NCI-H226 (cell line): ENCODE measurements around the gene UBE2G1.
A peak's percentile ranks its signal among the peaks of the same experiment; 100 is the strongest.

Source experiments
- DNase-seq: peaks from one replicate; pipeline ENCODE4 v3.0.0-alpha.2; 2015

UBE2G1 gene

DNA sequence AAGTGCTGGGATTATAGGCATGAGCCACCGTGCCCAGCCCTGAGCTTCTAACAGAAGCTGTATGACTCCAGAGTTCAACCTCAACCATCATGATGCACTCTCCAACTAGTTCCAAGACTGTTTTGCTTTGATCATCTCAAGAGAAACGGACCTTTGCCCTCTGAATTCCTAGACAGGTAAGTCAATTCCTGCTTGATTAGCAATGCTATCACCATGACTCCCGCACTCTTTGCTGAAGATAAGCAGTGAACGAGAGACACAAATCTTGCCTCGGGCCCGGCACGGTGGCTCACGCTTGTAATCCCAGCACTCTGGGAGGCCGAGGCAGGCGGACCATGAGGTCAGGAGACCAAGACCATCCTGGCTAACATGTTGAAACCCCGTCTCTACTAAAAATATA lies 124.9 kb downstream of the UBE2G1 start:
- DNase-seq, result no peak

- no peak for DNase-seq
These were observed 130.0 kb downstream of the UBE2G1 start for GRCh38 chr17:4236456-4236855.

- DNase-seq, result no peak
These were observed 130.8 kb downstream of the UBE2G1 start for GRCh38 chr17:4235372-4236279.

DNA sequence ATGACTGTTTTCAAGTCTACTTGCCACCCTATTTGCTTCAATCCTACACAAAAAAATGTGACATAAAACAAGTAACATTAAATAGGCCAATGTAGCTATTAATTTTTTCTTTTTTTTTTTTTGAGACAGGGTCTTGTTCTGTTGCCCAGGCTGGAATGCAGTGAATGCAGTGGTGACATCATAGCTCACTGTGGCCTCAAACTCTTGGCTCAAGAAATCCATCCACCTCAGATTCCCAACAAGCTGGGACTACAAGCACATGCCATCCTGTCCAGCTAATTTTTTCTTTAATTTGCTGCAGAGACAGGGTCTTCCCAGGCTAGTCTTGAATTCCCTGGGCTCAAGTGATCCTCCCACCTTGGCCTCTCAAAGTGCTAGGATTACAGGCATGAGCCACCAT lies 132.1 kb downstream of the UBE2G1 start:
- no peak for DNase-seq

- DNase-seq, result no peak
These were observed 132.7 kb downstream of the UBE2G1 start for GRCh38 chr17:4233668-4234258.

DNA sequence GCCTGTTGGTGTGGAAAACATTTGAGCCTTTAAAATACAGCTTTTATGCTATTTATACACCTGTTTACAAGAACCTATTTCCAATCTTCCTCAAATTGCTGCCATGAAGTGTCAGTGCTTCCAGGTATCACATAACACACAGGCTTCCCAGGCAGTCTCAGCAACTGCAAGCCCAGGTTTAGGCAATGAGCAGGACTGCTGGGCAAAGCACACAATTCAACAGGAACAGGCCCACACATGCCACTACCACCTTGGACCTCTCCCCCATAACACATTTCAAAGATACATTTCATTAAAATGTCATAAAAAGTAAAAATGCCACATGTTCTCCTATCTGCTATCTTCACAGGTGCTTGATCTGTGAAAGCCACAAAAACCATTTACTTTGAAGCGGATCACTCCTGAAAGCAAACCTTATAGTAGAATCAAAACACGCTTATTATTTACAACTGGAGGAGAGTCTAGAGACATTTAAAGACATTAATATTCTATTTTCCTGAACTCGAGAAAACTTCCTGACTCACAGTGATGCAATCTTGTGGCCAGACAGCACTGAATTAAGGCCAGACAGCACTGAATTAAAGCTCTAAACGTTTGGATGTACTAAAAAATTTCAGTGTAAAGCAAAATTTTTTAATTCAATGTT lies 134.2 kb downstream of the UBE2G1 start:
- no peak for DNase-seq

DNA sequence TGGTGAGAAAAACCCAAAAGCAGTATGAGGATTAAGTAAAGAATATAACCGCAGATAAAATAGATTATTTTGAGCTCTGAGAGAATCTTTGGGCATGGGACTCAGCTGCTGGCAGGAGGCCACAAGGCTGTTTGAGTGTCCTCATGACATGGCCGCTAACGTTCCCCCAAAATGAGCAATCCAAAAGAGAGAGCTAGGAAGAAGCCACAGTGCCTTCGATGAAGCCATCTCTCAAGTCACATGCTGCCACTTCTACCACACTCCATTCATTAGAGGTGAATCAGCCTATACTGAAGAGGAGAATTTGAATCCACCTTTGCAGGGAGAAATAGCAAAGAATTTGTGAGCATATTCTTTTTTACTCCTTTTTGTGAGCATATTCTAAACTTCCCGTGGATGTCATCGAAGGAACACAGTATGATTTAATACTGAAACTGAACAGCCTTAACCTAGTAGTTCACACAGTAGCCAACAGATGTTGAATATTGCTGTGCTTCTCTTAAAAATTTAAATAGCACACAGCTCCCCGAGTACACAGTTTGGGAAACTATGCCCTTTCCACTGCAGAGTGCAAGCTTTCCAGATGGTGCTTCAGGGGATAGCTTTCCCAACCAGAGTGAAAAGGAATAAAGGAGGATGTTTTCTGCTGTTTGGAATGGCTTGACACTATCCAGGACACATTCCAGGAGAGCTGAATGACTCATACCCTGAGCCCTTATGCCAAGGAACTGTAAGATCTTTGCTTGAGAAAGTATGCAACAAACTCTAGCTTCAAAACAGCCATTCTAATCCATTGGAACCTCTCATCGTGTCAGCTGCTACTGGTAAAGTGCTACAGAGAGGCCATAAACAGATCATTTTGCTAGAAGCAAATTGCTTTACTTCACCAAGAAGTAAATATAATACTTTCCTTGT lies 136.6 kb downstream of the UBE2G1 start:
- peak; percentile 83 for DNase-seq

DNA sequence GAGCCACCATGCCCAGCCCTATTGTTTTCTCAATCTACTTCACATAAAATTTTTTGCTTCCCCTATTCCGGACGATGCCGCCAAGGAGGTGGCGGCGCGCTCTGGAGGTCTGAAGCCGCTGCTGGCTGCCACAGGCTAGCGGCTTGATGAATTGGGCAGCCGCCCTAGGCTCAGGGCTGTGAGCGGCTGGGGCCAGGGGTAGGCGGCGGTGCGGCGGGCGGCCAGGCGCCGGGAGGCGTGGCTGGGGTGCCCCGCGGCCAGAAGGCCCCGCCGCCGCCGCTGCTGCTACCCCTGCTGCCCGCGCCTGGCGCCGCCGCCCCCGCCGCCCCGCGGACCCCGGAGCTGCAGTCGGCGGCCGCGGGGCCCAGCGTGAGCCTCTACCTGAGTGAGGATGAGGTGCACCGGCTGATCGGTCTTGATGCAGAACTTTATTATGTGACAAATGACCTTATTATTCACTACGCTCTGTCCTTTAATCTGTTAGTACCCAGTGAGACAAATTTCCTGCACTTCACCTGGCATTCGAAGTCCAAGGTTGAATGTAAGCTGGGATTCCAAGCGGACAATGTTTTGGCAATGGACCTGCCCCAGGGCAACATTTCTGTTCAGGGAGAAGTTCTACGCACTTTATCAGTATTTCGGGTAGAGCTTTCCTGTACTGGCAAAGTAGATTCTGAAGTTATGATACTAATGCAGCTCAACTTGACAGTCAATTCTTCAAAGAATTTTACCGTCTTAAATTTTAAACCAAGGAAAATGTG lies 144.4 kb downstream of the UBE2G1 start:
- no peak for DNase-seq

- DNase-seq, result no peak
These were observed 145.3 kb downstream of the UBE2G1 start for GRCh38 chr17:4221163-4221562.

DNA sequence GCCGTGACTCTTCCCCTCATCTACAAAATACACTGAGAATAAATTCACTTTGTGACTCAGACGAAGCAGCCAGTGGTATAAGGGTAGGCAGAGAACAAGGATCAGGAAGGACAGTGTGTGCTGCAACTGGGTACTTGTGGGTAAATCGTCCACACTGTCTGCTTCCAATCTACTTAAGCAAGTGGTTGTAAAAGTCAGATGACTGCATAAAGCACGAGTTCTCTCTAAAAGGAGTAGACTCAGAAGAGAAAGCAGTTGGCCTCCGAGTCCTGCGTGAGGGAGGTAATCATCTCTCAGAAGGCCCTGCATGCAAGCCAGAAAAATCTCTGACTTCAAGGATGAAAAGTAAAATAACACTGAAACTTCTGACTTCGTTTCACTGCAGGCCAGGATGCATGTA lies 145.8 kb downstream of the UBE2G1 start:
- DNase-seq, result no peak
